Measurements from ENCODE around the gene OR6N2.

DNA sequence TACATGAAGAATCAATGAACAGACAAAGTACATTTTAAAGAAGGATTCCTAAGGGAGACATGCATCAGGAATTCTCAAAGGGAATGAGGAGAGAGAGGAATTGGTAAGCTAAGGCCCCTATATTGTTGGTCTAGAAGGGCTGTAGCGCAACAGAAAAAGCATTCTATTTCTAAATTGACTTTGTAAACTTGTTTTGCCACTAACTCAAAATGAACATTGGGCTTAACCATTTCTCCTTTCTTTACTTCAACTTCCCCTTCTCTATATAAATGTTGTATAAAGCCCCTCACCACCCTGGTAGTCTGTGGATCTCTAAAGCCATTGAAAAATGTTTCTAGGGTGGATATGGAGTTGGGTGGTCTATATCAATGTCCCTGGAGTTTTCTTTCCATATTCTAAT lies 20.4 kb upstream of the OR6N2 start:
- TF ChIP-seq CTCF (IDR thresholded peaks at IDR 0.05; ENCODE audit: borderline replicate concordance, extremely low read depth, low read length, poor library complexity, severe bottlenecking) (no peak), EZH2 (IDR thresholded peaks at IDR 0.05; ENCODE audit: borderline replicate concordance, low read depth, low read length, severe bottlenecking) (no peak)
